Osteoblast (primary cell): ENCODE data around the gene F8. TPM values are rescaled to one million over a fixed set of nuclear protein-coding genes. Genes with fewer than 3 reads are reported as not detected.

Experiments used
- DNase-seq: peaks from one replicate; pipeline ENCODE4 v3.0.0; 2011; ENCODE audit warnings: low spot score, mixed read lengths; ENCODE audit not compliant: insufficient read length; ENCODE audit errors: missing footprints
- H2AFZ ChIP-seq: 2 replicates; pipeline ENCODE4 v1.6.0; 2011; ENCODE audit warnings: mild to moderate bottlenecking, low read length
- H3K27ac ChIP-seq: 2 replicates; pipeline ENCODE4 v1.5.1; 2011; ENCODE audit warnings: mild to moderate bottlenecking, low read depth, low read length, moderate library complexity
- H3K27me3 ChIP-seq: 2 replicates; pipeline ENCODE4 v1.6.0; 2012; ENCODE audit warnings: mild to moderate bottlenecking, control low read depth, inconsistent platforms, low read length, moderate library complexity; ENCODE audit not compliant: insufficient read depth
- H3K36me3 ChIP-seq: 2 replicates; pipeline ENCODE4 v1.5.1; 2011; ENCODE audit warnings: mild to moderate bottlenecking, low read length, control low read depth, moderate library complexity; ENCODE audit not compliant: insufficient read depth
- H3K4me1 ChIP-seq: 2 replicates; pipeline ENCODE4 v1.5.1; 2011; ENCODE audit warnings: mild to moderate bottlenecking, low read length, control low read depth, moderate library complexity; ENCODE audit not compliant: insufficient read depth
- H3K4me2 ChIP-seq: 2 replicates; pipeline ENCODE4 v1.6.0; 2011; ENCODE audit warnings: mild to moderate bottlenecking, low read length; ENCODE audit not compliant: insufficient read depth
- H3K4me3 ChIP-seq: fragments of 200-600 bp; sonication (generic); 3 replicates; pipeline ENCODE4 v1.5.1; 2012; ENCODE audit warnings: mild to moderate bottlenecking, low read length, inconsistent platforms; ENCODE audit not compliant: insufficient read depth
- H3K79me2 ChIP-seq: 2 replicates; pipeline ENCODE4 v1.6.0; 2012; ENCODE audit warnings: mild to moderate bottlenecking, low read length, control low read depth, inconsistent platforms; ENCODE audit not compliant: insufficient read depth
- H3K9me3 ChIP-seq: 2 replicates; pipeline ENCODE4 v1.5.1; 2011; ENCODE audit warnings: low read depth, low read length, control low read depth
- H4K20me1 ChIP-seq: 2 replicates; pipeline ENCODE4 v1.6.0; 2012; ENCODE audit warnings: mild to moderate bottlenecking, low read length, control low read depth; ENCODE audit not compliant: insufficient read depth
- total RNA-seq: library from RNA; depleted of rRNA; stranded (reverse); fragments of >200 nt; gene quantifications from 2 replicates; pipeline ENCODE4 v1.2.3, GENCODE V29; 2012
- TF ChIP-seq, protein P1 (sequence below): IDR thresholded peaks from 2 replicates; pipeline ENCODE4 v1.5.1; 2011; ENCODE audit warnings: mild to moderate bottlenecking, low read depth, low read length, moderate library complexity; ENCODE audit errors: extremely low read depth

Gene F8
- total RNA-seq, 1 donor = 10.9 TPM

DNA sequence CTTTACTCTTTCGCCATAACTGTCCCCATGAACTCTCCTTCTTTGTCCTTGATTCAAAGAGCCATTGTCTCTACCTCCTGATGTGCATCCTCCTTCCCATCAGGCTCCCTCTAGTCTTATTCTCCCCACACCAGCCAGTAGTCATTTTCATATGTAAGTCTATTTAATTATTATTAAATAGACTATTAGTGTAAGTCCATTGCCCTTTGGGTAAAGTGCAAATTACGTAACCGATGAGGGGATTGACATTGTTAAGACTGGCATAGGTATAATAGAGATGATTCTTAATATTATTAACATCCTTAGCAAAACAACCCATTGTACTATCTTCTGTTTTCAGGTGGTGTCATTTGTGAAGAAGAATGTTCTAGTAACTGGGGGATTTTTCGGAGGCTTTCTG lies 31.7 kb upstream of the F8 start:
- Histone ChIP-seq H3K4me2 (no peak overlapping the region), H3K27me3 (no peaks in the 10 kb centered on the region), H3K4me1 (peaks cover 4% of the 10 kb centered on the region), H2AFZ (no peak overlapping the region), H3K27ac (no peak overlapping the region), H3K4me3 (no peak overlapping the region), H4K20me1 (no peaks in the 10 kb centered on the region), H3K36me3 (no peaks in the 10 kb centered on the region), H3K9me3 (no peaks in the 10 kb centered on the region), H3K79me2 (no peaks in the 10 kb centered on the region)
- TF ChIP-seq, protein P1, sequence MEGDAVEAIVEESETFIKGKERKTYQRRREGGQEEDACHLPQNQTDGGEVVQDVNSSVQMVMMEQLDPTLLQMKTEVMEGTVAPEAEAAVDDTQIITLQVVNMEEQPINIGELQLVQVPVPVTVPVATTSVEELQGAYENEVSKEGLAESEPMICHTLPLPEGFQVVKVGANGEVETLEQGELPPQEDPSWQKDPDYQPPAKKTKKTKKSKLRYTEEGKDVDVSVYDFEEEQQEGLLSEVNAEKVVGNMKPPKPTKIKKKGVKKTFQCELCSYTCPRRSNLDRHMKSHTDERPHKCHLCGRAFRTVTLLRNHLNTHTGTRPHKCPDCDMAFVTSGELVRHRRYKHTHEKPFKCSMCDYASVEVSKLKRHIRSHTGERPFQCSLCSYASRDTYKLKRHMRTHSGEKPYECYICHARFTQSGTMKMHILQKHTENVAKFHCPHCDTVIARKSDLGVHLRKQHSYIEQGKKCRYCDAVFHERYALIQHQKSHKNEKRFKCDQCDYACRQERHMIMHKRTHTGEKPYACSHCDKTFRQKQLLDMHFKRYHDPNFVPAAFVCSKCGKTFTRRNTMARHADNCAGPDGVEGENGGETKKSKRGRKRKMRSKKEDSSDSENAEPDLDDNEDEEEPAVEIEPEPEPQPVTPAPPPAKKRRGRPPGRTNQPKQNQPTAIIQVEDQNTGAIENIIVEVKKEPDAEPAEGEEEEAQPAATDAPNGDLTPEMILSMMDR = no peak
- DNase-seq = no peak

DNA sequence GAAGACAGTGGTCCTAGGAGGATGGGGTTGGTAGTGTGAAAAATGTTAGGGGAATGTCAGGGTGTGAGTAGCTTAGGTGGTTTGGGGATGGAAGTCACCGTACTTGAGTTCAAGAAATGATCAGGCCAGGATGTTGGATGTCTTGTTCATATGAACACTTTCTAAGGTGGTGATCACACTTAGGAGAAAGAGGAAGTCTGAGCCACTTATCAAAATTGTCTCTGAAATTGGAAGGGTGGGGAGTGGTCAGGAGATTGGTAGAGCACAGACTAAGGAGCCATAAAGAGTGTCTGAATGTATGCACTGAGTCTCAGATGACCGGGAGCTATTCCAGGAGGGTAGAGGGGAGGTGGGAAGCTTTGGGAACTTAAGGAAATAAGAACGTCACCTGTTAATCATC lies 31.1 kb upstream of the F8 start:
- no peaks in the 10 kb centered on the region for H3K27me3 ChIP-seq
- H3K36me3 ChIP-seq = no peaks in the 10 kb centered on the region
- H3K4me3 ChIP-seq = no peak overlapping the region
- H3K79me2 ChIP-seq = no peaks in the 10 kb centered on the region
- DNase-seq = no peak
- H2AFZ ChIP-seq = no peak overlapping the region
- TF ChIP-seq, protein P1 = no peak
- H3K4me1 ChIP-seq = peaks cover 4% of the 10 kb centered on the region
- no peaks in the 10 kb centered on the region for H3K9me3 ChIP-seq
- H4K20me1 ChIP-seq = no peaks in the 10 kb centered on the region
- H3K4me2 ChIP-seq = no peak overlapping the region
- no peak overlapping the region for H3K27ac ChIP-seq

DNA sequence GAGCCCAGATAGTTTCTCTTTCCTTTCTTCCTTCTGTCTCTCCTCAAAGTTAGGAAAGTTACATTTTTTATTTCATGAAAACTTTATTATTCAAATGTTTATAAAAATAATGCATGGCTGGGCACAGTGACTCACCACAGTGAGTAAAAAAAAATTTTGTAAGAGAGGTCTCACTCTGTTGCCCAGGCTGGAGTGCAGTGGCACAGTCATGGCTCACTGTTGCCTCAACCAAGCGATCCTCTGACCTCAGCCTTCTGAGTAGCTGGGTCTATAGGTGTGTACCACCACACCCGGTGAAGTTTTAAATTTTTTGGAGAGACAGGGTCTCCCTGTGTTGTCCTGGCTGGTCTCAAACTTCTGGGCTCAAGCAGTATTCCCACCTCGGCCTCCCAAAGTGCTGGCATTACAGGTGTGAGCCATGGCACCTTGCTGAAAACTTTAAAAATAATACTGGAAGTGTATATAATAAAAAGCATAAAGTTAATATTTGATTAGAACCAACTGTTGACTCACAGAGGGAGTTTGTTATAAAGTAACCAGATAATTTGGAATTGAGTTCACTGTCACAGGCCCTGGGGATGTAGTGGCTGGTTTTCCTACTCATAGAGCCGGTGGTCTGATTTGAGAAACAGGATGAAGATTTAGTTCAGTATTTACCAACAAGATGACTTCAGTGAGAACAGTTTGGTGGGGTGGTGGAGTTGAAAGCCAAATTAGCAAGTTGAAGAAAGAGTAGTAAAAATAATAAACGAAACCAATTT lies 30.4 kb upstream of the F8 start:
- DNase-seq = no peak
- Histone ChIP-seq H3K4me3 (no peak overlapping the region), H3K27me3 (no peaks in the 10 kb centered on the region), H3K79me2 (no peaks in the 10 kb centered on the region), H3K4me2 (no peak overlapping the region), H3K4me1 (peaks cover 4% of the 10 kb centered on the region), H3K27ac (no peak overlapping the region), H2AFZ (no peak overlapping the region), H3K9me3 (no peaks in the 10 kb centered on the region), H4K20me1 (no peaks in the 10 kb centered on the region), H3K36me3 (no peaks in the 10 kb centered on the region)
- TF ChIP-seq, protein P1 = no peak

DNA sequence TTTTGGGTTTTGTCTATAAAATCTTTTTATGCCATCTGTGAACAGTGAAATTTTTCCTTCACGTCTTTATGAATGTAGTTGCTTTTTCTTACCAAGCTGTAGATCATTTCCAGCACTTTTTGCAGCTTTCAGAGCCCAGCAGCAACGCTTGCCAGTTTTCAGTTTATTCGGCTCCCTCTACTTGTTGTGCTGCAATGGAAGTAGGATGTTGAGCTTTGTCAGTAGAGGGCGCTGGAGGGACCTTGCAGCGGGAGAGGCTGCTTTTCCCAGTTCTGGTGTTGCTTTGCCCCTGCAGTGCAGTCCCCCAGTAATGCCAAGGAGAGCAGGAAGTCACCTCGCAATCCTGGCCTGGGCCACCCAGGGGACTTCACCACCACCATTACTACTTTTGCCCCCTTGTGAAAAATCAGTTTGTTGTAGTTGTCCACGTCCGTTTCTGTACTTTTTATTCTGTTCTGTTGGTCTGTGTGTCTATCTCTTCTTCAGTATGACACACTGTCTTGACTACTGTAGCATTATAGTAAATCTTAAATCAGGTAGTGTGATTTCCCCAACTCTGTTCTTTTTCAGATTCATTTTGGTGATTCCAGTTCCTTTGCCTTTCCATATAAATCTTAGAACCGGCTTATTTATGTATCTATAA lies 26.6 kb upstream of the F8 start:
- Histone ChIP-seq H3K79me2 (no peaks in the 10 kb centered on the region), H3K4me3 (no peak overlapping the region), H3K36me3 (no peaks in the 10 kb centered on the region), H4K20me1 (no peaks in the 10 kb centered on the region), H3K27ac (no peak overlapping the region), H3K9me3 (no peaks in the 10 kb centered on the region), H3K4me1 (no peaks in the 10 kb centered on the region), H2AFZ (no peak overlapping the region), H3K4me2 (peak overlapping the region; percentile 11), H3K27me3 (no peaks in the 10 kb centered on the region)
- DNase-seq = peak; percentile 57
- TF ChIP-seq, protein P1 = peak; percentile 63
